Measurements from ENCODE around the gene CCDC150.

DNA sequence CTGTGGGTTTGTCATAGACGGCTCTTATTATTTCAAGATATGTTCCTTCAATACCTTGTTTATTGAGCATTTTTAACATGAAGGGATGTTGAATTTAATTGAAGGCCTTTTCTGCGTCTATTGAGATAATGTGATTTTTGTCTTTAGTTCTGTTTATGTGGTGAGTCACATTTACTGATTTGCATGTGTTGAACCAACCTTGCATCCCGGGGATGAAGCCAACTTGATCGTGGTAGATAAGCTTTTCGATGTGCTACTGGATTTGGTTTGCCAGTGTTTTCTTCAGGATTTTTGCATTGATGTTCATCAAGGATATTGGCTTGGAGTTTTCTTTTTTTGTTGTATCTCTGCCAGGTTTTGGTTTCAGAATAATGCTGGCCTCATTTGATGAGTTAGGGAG, 99.5 kb downstream of the CCDC150 start:
- TF ChIP-seq, protein P1, sequence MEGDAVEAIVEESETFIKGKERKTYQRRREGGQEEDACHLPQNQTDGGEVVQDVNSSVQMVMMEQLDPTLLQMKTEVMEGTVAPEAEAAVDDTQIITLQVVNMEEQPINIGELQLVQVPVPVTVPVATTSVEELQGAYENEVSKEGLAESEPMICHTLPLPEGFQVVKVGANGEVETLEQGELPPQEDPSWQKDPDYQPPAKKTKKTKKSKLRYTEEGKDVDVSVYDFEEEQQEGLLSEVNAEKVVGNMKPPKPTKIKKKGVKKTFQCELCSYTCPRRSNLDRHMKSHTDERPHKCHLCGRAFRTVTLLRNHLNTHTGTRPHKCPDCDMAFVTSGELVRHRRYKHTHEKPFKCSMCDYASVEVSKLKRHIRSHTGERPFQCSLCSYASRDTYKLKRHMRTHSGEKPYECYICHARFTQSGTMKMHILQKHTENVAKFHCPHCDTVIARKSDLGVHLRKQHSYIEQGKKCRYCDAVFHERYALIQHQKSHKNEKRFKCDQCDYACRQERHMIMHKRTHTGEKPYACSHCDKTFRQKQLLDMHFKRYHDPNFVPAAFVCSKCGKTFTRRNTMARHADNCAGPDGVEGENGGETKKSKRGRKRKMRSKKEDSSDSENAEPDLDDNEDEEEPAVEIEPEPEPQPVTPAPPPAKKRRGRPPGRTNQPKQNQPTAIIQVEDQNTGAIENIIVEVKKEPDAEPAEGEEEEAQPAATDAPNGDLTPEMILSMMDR (conservative IDR thresholded peaks at IDR 0.05; ENCODE audit: low read depth, low read length): no peak
- no peak for TF ChIP-seq EZH2phosphoT487 (IDR thresholded peaks at IDR 0.05; ENCODE audit: borderline replicate concordance, low read length)
